ENCODE results near the gene OXER1. TPM values are rescaled to one million over a fixed set of nuclear protein-coding genes. Genes with fewer than 3 reads are reported as not detected.
A peak's percentile ranks its signal among the peaks of the same experiment; 100 is the strongest.

The OXER1 gene
- total and polyA plus RNA-seq, 2 of the 13 experiments (the other 11 are each of a cell fraction or from before 2014, with no cell fraction given): 8.0 to 9.0 TPM

GRCh38 chr2:42809131-42809818 lies 45.3 kb upstream of the OXER1 start:
- FAIRE-seq (no peak), ATAC-seq (no peak), DNase-seq (ENCODE audit: low spot score) (no peak)
- no peak overlapping the region for H2AFZ ChIP-seq (ENCODE audit: low read length)
- no peaks in the 10 kb centered on the region for H4K20me1 ChIP-seq (ENCODE audit: insufficient read depth, low read length)
- ChIA-PET POLR2A (interaction anchor here (0.5 to 6.1 kb wide), 7 partner anchors 9 to 170 kb away, joined by 3 to 287 read pairs (median 22); partner anchors contain the start of gene HAAO), CTCF (ENCODE audit: low intra/inter-chr PET ratio, low total read pairs) (interaction anchor here (1.8 kb wide), 1 partner anchor 14 kb away, joined by 5 read pairs; no protein-coding TSS in a partner anchor)
- H3K9me3 ChIP-seq (ENCODE audit: low read length): no peaks in the 10 kb centered on the region
- peaks cover 29% of the 10 kb centered on the region for H3K4me1 ChIP-seq (ENCODE audit: insufficient read depth, low read length)
- peak overlapping the region; percentile 96 for H3K9ac ChIP-seq (ENCODE audit: insufficient read depth, low read depth, low read length)
- H3K4me2 ChIP-seq (ENCODE audit: low read depth, low read length): peak overlapping the region; percentile 98
- no peaks in the 10 kb centered on the region for H3K79me2 ChIP-seq (ENCODE audit: insufficient read depth, low read length)
- peak overlapping the region; percentile 82 for H3K27ac ChIP-seq (ENCODE audit: extremely low read length, insufficient read depth, low read length)
- in situ Hi-C loops (cut with HindIII; ENCODE audit: extremely low pct_ligation_motif_present, low pct_unique_long_range_greater_than_20kb): no loop called here
- peak overlapping the region; percentile 54 to 93 (median 77) for H3K4me3 ChIP-seq (replicated peaks in 1 of 3; ENCODE audit: insufficient read depth in 1 of 3, low read depth in 2 of 3, low read length in 3 of 3)
- no peaks in the 10 kb centered on the region for H3K36me3 ChIP-seq (replicated peaks in 1 of 2; ENCODE audit: control insufficient read depth in 1 of 2, insufficient read depth in 2 of 2, low read length in 2 of 2)
- WGBS (ENCODE audit: low lambda C conversion rate): 11% methylated on average over 10 of the region's 10 CpGs
- BruUV-seq (replicated peaks): no TSS peak
- H3K27me3 ChIP-seq (ENCODE audit: control insufficient read depth in 1 of 2, insufficient read depth in 2 of 2, low read length in 2 of 2): no peaks in the 10 kb centered on the region; a peak in 2 of 5 replicates
- intact Hi-C loops (cut with micrococcal nuclease; ENCODE audit: unreplicated experiment): loop anchor here (1.0 kb wide), 1 partner anchor 15 kb away; no protein-coding TSS in a partner anchor
- TF ChIP-seq ZNF33A (CRISPR knock-in tag; IDR thresholded peaks at IDR 0.05; ENCODE audit: borderline replicate concordance) (0 out of 2 replicates have a peak, but pooled peaks have one; percentile 38), PPARG (CRISPR knock-in tag; conservative IDR thresholded peaks at IDR 0.05) (0 out of 2 replicates have a peak, but pooled peaks have one; percentile 21), RFXAP (CRISPR knock-in tag; IDR thresholded peaks at IDR 0.05; ENCODE audit: borderline replicate concordance) (no peak), POGK (CRISPR knock-in tag; conservative IDR thresholded peaks at IDR 0.05) (no peak), ZNF350 (CRISPR knock-in tag; IDR thresholded peaks at IDR 0.05; ENCODE audit: borderline replicate concordance, low read depth) (0 out of 2 replicates have a peak, but pooled peaks have one; percentile 31), ZEB1 (IDR thresholded peaks at IDR 0.05; ENCODE audit: insufficient replicate concordance, low read depth) (peak; percentile 78), ZSCAN31 (CRISPR knock-in tag; IDR thresholded peaks at IDR 0.05; ENCODE audit: low read depth) (no peak), MEIS2 (CRISPR knock-in tag; IDR thresholded peaks at IDR 0.05) (no peak), MAFF (IDR thresholded peaks at IDR 0.05; ENCODE audit: low read depth, low read length) (no peak), ZNF501 (CRISPR knock-in tag; IDR thresholded peaks at IDR 0.05) (peak; percentile 40; the same call in 1 of the 2 replicates), HDAC1 (CRISPR knock-in tag; IDR thresholded peaks at IDR 0.05) (peak; percentile 29; the same call in 1 of the 2 replicates), SALL1 (CRISPR knock-in tag; IDR thresholded peaks at IDR 0.05) (peak; percentile 33; the same call in 1 of the 2 replicates), CREB1 (IDR thresholded peaks at IDR 0.05) (peak; percentile 82), CREB1 (CRISPR knock-in tag; IDR thresholded peaks at IDR 0.05) (peak; percentile 84), ZNF558 (CRISPR knock-in tag; IDR thresholded peaks at IDR 0.05; ENCODE audit: borderline replicate concordance) (no peak), HNRNPUL1 (IDR thresholded peaks at IDR 0.05; ENCODE audit: low read depth, low read length) (no peak), ZNF44 (CRISPR knock-in tag; IDR thresholded peaks at IDR 0.05) (peak; percentile 57; the same call in 1 of the 2 replicates), ZNF569 (CRISPR knock-in tag; IDR thresholded peaks at IDR 0.05; ENCODE audit: borderline replicate concordance) (0 out of 2 replicates have a peak, but pooled peaks have one; percentile 52), ZSCAN20 (CRISPR knock-in tag; IDR thresholded peaks at IDR 0.05; ENCODE audit: borderline replicate concordance) (0 out of 2 replicates have a peak, but pooled peaks have one; percentile 1), MAX (IDR thresholded peaks at IDR 0.05) (0 out of 2 replicates have a peak, but pooled peaks have one; percentile 9), ATF1 (CRISPR knock-in tag; IDR thresholded peaks at IDR 0.05) (peak; percentile 33; the same call in 1 of the 2 replicates), TFAP4 (IDR thresholded peaks at IDR 0.05; ENCODE audit: borderline replicate concordance, low read depth) (peak; percentile 27; the same call in 1 of the 2 replicates)
